GM19240 (cell line): ENCODE measurements around the gene ABCB8.
A peak's percentile ranks its signal among the peaks of the same experiment; 100 is the strongest.

Source experiments
- DNase-seq: peaks from one replicate; pipeline ENCODE4 v3.0.0; 2011; ENCODE audit warnings: low spot score; ENCODE audit not compliant: insufficient read length

Gene ABCB8

DNA sequence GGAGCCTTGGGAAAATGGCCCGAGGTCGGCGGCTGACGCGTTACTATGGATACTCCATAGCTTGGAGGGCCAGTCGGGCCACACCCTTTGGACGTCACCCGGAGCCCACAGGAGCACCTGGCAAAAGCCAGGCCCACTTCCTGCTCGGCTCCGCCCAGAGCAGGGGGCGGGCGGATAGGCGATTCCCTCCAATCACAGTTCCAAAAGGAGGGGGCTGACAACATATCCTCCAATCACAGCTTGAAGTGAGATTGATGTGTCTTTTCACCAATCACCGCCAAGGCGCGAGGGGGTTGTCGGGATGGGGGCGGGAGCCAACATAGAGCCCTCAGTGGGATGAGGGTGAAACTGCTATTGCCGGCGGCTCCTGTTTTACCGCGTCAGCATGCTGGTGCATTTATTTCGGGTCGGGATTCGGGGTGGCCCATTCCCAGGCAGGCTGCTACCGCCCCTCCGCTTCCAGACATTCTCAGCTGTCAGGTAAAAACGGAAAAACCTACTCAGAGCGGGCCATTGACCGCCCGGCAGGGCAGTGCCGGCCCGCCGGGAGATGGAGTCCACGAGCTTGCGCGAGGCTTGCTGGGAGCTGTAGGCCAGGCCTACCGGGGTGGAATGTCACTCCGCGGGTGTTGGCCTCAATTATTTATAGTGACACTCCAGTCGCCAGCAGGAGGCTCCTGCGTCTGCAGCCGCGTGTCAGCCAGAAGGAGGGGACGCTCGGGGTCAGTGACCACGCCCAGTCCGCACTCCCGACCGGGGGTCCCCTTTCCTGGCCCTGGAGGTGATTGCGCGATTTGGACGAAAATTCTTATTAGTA, at the start of gene ABCB8:
ABCB8 (plus strand) TSS at position 320 of the 817 bp plus-strand sequence; CDS start at position 386, 66 bp downstream.
- peak; percentile 100 for DNase-seq

- DNase-seq = no peak
Measured at GRCh38 chr7:150979713-150980390, 48.4 kb upstream of the ABCB8 start.

GRCh38 chr7:150980663-150981062, 47.6 kb upstream of the ABCB8 start:
- DNase-seq = no peak

DNA sequence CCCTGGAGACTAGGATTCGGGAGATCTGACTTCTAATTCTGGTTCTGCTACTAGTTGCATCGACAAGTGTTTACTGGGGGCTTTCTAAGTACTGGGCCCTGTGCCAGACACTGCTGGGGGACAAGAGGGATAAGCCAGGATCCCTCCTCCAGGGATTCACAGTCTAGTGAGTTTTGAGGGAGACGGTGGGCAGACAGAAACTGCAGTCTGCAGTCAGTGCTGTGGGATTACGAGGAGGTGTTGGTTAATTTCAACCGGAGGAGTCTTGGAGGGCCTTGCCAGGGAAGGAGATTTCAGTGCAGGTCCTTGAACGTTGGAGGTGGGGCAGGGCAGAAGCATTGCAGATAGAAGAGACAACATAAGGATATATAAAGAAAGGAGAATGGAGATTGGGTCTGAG, 46.6 kb upstream of the ABCB8 start:
- DNase-seq = no peak

DNA sequence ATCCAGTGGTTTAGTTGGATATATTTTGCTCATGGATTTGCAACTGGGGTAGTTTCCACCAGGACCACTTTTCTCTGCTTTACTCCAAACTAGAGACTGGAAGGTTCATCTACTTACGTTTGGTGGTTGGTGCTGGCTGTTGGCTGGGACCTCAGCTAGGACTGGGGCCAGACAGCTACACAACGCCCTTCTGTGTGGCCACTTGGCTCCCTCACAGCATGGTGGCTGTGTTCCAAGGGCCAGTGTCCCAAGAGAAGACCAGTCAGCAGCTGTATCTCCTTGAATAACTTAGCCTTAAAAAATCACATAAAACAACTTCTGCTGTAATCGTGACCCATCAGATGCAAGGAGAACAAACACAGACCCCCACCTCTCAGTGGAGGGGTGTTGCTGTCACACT, 45.9 kb upstream of the ABCB8 start:
- DNase-seq = no peak

- DNase-seq = no peak
Measured at GRCh38 chr7:150983893-150984368, 44.3 kb upstream of the ABCB8 start.

DNA sequence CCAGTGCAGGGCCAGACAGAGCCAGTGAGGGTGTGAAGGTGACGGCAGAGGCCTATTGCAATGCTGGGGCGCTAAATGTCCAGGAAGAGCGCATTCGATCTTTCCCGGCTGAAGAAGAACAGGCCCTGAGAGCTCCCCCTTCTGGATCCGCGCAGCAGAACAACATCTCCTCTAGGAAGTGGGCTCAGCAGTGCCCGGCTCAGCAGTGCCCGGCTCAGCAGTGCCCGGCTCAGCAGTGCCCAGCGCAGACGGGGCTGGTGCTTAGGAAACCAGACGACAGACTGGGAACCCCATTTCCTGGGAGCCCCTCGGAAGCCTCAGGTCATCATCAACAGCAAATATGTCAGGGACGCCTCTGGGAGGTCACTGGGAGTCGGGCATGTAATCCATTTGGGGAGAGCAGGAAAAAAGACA, 42.1 kb upstream of the ABCB8 start:
- DNase-seq = peak; percentile 50

GRCh38 chr7:150986556-150986955, 41.7 kb upstream of the ABCB8 start:
- no peak for DNase-seq

DNA sequence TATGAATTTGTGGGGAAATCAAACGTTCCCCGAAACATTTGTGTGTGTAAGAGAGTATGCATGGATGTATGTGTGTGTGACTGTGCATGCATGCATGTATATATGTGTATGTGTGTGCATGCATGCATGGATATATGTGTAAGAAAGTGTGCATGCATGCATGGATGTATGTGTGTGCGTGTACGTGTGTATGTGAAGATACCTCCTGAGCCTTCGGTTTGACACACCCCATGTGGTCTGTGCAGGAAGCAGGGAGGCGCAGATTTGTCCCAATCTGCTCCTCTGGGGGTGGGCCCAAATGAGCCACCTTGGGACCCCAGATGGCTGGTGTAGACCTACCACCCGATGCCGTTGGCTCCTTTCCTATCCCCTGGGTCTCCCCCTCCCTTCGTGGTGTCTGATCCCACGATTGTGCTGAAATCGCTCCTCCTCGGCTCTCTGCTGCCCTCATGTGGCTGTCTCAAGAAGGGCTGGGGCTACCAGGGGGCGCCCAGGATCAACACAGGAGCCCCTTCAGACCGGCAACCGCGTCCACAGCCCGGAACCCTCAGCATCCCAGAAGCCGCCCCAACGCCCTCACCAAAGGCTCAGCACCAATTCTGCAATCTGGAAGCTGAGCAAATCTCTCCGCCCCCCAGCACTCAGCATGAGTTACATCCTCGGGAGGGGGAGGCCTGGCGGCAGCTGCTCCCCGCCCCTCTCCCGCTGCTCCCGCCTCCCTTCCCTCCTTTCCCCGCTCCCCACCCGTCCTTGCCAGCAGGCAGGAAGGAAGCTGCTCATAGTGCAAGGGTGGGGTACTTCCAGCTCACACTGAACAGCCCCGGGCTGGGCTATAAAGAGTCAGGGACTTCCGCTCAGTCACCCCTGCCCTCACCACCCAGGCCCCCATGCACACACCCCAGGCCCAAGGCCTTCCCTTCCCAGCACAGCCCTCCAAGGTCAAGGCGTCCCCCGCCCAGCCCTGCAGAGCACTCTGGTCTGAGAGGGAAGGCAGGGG, 39.7 kb upstream of the ABCB8 start:
- peak; percentile 69 for DNase-seq

DNA sequence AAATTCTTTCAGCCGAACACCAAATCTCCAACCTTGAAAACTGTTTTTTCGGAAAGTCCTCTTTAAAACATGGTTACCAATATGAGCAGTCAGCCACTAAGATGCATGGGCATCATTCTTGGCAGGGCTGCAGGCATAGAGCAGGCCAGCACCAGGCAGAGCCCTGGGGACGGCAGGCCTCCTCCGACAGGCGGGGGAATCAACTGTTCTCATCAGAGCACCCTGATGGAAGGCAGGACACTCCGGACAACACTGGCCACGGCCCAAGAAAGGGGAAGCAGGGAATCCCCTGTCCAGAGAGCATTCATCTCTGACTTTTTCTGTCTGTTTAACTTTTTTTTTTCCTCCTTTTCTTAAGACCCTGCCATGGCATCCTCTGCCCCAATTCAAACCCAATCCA, 38.8 kb upstream of the ABCB8 start:
- DNase-seq = no peak

DNA sequence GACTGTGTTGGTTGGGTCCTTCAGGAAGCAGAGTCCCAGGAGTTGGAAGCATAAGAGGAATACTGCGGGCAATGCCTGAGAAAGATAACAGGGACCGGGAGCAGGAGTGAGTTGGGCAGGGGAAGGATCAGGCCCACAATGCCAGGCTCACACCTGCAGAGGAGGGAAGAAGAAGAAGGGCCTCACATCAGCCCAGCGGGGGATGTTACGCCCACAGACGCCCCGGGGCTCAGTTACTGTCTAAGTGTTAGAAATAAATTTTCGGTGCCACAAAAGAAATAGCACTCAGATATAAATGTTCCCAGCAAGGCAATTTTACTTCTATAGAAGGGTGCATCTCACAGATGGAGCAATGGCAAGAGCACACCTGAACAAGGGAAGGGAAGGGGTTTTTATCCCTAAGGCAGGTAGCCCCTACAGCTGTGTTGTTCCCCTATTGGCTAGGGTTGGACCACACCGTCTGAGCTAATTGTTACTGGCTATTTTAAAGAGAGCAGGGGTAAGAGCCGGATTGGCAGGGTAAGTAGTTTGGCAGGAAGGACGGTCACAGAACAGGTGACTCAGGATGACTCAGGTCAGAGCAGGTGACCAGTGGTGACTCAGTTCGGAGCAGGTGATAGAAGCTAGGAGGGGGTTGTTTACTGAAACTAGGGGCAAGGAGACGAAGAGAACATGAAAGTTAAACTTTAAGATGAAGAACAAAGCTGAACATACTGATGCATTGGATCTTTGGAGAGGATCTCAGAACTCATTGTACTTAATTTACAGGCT, 37.6 kb upstream of the ABCB8 start, which contains the start of gene NOS3:
NOS3 (plus strand) TSS at position 602 of the 771 bp plus-strand sequence. CDS start 2,787 bp downstream, outside the sequence.
- no peak for DNase-seq

- no peak for DNase-seq
Measured at GRCh38 chr7:150992051-150992640, 36.1 kb upstream of the ABCB8 start.

- DNase-seq = no peak
Measured at GRCh38 chr7:150992833-150993302, 35.4 kb upstream of the ABCB8 start.

- no peak for DNase-seq
Measured at GRCh38 chr7:150993511-150993910, 34.7 kb upstream of the ABCB8 start.

DNA sequence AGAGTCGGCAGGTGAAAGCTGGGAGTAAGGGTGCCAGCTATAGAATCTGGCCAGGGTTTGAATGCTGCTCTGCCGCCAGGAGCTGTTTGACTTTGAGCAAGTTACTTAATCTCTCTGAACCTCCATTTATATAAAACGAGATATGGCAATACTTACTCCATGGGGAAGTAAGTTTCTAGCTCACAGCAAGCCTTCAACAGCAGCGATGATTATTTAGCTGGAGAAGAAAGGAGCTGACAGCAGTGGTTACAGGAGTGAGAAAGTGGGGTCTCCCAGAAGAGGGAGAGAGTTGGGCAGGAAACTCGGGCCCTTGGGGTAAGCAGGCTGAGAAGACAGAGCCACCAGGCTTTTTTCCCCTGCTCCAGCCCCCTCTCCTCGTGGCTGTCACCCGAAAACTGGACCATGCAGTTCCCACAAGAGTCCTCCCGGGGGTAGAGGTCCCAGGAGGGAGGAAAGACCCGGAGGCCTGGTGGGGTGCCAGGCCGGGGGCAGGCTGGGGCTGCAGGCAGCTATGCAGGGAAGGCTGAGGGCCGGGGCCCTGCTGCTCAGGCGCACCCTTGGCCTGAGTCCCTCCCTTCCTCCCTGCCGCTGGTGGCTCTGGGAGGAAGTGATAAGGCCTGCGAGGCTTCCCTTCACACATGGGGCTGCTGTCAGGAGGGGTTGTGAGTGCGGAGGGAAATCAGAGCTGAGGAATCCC, 34.0 kb upstream of the ABCB8 start:
- no peak for DNase-seq

DNA sequence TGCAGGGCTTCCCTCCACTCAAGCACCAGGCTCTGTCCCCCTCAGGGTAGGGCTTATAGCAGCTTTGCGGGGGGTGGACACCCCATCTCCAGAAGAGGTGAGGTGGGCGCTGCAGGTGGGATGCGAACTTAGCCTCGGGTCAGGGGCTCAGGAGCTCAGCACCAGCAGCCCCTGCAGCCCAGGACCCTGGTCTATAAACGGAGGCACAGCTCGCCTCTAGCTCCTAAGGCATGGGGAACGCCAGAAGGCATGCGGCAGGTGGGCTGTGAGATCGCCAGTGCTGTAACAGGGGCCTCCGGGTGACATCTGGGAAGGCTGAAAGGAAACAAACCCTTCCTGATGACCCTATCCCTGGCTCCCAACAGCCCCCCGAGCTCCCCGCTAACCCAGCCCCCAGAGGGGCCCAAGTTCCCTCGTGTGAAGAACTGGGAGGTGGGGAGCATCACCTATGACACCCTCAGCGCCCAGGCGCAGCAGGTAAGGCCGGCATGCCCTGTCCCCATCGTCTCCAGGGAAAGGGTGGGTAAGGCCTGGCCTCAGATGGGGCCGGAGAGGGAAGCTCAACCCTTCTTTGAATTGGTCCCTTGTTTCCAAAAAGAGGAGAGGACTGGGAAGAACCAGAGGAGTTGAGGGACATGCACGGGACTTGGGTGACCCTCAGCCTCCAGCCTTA, 33.3 kb upstream of the ABCB8 start:
- DNase-seq = no peak

DNA sequence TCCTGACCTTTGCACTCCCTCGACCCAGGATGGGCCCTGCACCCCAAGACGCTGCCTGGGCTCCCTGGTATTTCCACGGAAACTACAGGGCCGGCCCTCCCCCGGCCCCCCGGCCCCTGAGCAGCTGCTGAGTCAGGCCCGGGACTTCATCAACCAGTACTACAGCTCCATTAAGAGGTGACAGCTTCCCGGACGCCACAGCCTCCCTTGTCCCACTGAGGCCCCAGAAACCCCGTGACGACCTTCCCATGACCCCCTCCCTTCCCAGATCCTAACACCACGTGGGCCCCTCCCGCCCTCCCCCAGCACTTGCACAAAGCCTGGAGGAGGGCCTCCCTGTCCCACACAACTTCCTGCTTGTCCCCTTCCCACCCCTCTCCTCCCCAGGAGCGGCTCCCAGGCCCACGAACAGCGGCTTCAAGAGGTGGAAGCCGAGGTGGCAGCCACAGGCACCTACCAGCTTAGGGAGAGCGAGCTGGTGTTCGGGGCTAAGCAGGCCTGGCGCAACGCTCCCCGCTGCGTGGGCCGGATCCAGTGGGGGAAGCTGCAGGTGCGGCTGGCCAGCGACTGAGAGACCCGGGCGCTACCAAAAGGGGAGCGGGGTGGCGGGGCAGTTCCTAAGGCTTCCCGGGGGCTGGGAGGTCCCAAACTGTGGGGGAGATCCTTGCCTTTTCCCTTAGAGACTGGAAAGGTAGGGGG, 31.7 kb upstream of the ABCB8 start:
- no peak for DNase-seq

DNA sequence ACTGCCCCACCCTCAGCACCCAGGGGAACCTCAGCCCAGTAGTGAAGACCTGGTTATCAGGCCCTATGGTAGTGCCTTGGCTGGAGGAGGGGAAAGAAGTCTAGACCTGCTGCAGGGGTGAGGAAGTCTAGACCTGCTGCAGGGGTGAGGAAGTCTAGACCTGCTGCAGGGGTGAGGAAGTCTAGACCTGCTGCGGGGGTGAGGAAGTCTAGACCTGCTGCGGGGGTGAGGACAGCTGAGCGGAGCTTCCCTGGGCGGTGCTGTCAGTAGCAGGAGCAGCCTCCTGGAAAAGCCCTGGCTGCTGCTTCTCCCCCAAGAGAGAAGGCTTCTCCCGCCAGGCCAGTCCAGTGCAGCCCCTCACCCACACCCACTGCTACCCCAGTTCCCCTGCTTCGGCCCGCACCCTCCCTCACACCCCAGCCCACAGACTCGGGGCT, 31.2 kb upstream of the ABCB8 start:
- no peak for DNase-seq
